Smooth muscle cell (in vitro differentiated cells): ENCODE data around the gene TOGARAM1. TPM values are rescaled to one million over a fixed set of nuclear protein-coding genes. Genes with fewer than 3 reads are reported as not detected.

Experiments
- DNase-seq: peaks from one replicate; lab custom pipeline; 2025; ENCODE audit not compliant: unreplicated experiment; lab: John Stamatoyannopoulos, UW
- H2AFZ ChIP-seq: fragments of 200-600 bp; sonication (generic); 2 replicates; pipeline ENCODE4 v1.6.0; 2016; ENCODE audit warnings: antibody characterized with exemption, low read depth, mild to moderate bottlenecking
- H3F3A ChIP-seq: fragments of 200-600 bp; sonication (generic); 2 replicates; pipeline ENCODE4 v1.6.0; 2017; ENCODE audit warnings: antibody characterized with exemption, low read depth
- H3K27ac ChIP-seq: fragments of 200-600 bp; sonication (generic); 2 replicates; pipeline ENCODE4 v1.5.1; 2016; ENCODE audit warnings: low read depth, mild to moderate bottlenecking
- H3K27me3 ChIP-seq: fragments of 200-600 bp; sonication (generic); 2 replicates; pipeline ENCODE4 v1.6.1; 2016; ENCODE audit warnings: low read depth, mild to moderate bottlenecking
- H3K36me3 ChIP-seq: fragments of 200-600 bp; sonication (generic); 2 replicates; pipeline ENCODE4 v1.5.1; 2016; ENCODE audit warnings: low read depth
- H3K4me1 ChIP-seq: fragments of 200-600 bp; sonication (generic); 2 replicates; pipeline ENCODE4 v1.5.1; 2016; ENCODE audit warnings: low read depth
- H3K4me2 ChIP-seq: fragments of 200-600 bp; sonication (generic); 2 replicates; pipeline ENCODE4 v1.6.0; 2016; ENCODE audit warnings: mild to moderate bottlenecking
- H3K4me3 ChIP-seq: fragments of 200-600 bp; sonication (generic); 2 replicates; pipeline ENCODE4 v1.5.1; 2016; ENCODE audit warnings: mild to moderate bottlenecking
- H3K79me2 ChIP-seq: fragments of 200-600 bp; sonication (generic); 2 replicates; pipeline ENCODE4 v1.6.0; 2016; ENCODE audit warnings: low read depth, mild to moderate bottlenecking
- H3K9ac ChIP-seq: fragments of 200-600 bp; sonication (generic); 2 replicates; pipeline ENCODE4 v1.6.0; 2016; ENCODE audit warnings: low read depth
- H3K9me3 ChIP-seq: fragments of 200-600 bp; sonication (generic); replicated peaks from 2 replicates; pipeline ENCODE4 v1.5.1; 2016; ENCODE audit warnings: low read depth
- H4K20me1 ChIP-seq: fragments of 200-600 bp; sonication (generic); 2 replicates; pipeline ENCODE4 v1.6.0; 2016; ENCODE audit warnings: low read depth
- WGBS: methylation state at CpG from one replicate; pipeline ENCODE4 v1.1.7; 2016; ENCODE audit warnings: low lambda C conversion rate; 5-methylcytosine and 5-hydroxymethylcytosine counted together
- polyA plus RNA-seq: library from polyadenylated mRNA; unstranded; fragments of >200 nt; fragmentation: Nextera tagmentation; extraction: Ambion mirVana; gene quantifications from 2 replicates; pipeline ENCODE4 v1.2.1, GENCODE V29; 2016
- total RNA-seq: library from RNA; depleted of rRNA; stranded (reverse); fragments of >200 nt; gene quantifications from 2 replicates; pipeline ENCODE4 v1.2.3, GENCODE V29; 2014
- TF ChIP-seq, protein P1 (sequence below): fragments of 200-600 bp; sonication (generic); IDR thresholded peaks from 2 replicates; pipeline ENCODE4 v1.5.1; 2017; ENCODE audit warnings: borderline replicate concordance, mild to moderate bottlenecking, antibody characterized with exemption; ENCODE audit not compliant: insufficient read depth, poor library complexity, severe bottlenecking

The TOGARAM1 gene
- total and polyA plus RNA-seq, 2 experiments from 2014 or later = 9.8 to 22.8 TPM

DNA sequence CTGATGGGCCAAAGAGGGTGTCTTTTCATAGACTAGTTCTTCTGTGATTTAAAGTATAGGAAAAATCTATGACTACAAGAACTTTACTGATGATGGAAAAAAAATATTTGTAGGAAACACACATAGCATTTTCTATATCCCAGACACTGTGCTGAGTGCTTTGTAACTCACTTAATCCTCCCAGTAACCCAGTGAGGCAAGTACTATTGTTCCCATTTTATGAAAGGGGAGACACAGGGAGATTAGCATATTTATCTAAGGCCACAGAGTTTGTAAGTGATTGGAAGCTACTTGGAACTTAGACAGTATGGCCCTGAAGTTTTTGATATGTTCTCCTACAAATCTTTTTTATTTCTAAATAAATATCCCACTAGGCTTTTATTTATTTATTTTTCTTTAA lies 141.8 kb downstream of the TOGARAM1 start:
- peaks cover 25% of the 10 kb centered on the region for H3K79me2 ChIP-seq
- peaks cover 30% of the 10 kb centered on the region for H3K36me3 ChIP-seq

GRCh38 chr14:45104561-45104960 lies 142.6 kb downstream of the TOGARAM1 start:
- Histone ChIP-seq H3K4me3 (no peak overlapping the region), H3K36me3 (peaks cover 30% of the 10 kb centered on the region), H3F3A (peaks cover 2% of the 10 kb centered on the region), H3K9me3 (no peaks in the 10 kb centered on the region), H3K27me3 (no peaks in the 10 kb centered on the region), H3K4me2 (no peak overlapping the region), H2AFZ (no peak overlapping the region), H4K20me1 (peaks cover 24% of the 10 kb centered on the region), H3K79me2 (peaks cover 21% of the 10 kb centered on the region), H3K4me1 (peaks cover 7% of the 10 kb centered on the region), H3K27ac (no peak overlapping the region), H3K9ac (no peak overlapping the region)
- DNase-seq = no peak
- TF ChIP-seq, protein P1, sequence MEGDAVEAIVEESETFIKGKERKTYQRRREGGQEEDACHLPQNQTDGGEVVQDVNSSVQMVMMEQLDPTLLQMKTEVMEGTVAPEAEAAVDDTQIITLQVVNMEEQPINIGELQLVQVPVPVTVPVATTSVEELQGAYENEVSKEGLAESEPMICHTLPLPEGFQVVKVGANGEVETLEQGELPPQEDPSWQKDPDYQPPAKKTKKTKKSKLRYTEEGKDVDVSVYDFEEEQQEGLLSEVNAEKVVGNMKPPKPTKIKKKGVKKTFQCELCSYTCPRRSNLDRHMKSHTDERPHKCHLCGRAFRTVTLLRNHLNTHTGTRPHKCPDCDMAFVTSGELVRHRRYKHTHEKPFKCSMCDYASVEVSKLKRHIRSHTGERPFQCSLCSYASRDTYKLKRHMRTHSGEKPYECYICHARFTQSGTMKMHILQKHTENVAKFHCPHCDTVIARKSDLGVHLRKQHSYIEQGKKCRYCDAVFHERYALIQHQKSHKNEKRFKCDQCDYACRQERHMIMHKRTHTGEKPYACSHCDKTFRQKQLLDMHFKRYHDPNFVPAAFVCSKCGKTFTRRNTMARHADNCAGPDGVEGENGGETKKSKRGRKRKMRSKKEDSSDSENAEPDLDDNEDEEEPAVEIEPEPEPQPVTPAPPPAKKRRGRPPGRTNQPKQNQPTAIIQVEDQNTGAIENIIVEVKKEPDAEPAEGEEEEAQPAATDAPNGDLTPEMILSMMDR = no peak
- 100% methylated on average over 1 of the region's 1 CpG for WGBS

More for the DNA sequence above, 141.8 kb downstream of the TOGARAM1 start:
- Histone ChIP-seq H3K9ac (no peak overlapping the region), H3K4me3 (no peak overlapping the region), H4K20me1 (peaks cover 24% of the 10 kb centered on the region), H3K4me2 (no peak overlapping the region), H3K27me3 (no peaks in the 10 kb centered on the region), H3K9me3 (no peaks in the 10 kb centered on the region), H3K4me1 (peaks cover 7% of the 10 kb centered on the region), H3F3A (no peaks in the 10 kb centered on the region), H3K27ac (no peak overlapping the region), H2AFZ (no peak overlapping the region)
- TF ChIP-seq, protein P1 = no peak
- DNase-seq = no peak

- WGBS = 91% methylated on average over 6 of the region's 6 CpGs
- Histone ChIP-seq H3K79me2 (peaks cover 9% of the 10 kb centered on the region), H3K27me3 (no peaks in the 10 kb centered on the region), H3K4me2 (no peak overlapping the region), H3K9ac (no peak overlapping the region), H4K20me1 (peaks cover 2% of the 10 kb centered on the region), H3K9me3 (no peaks in the 10 kb centered on the region), H3K4me1 (no peaks in the 10 kb centered on the region), H3K27ac (no peak overlapping the region), H3K36me3 (peaks cover 22% of the 10 kb centered on the region), H3F3A (peaks cover 15% of the 10 kb centered on the region), H2AFZ (no peak overlapping the region), H3K4me3 (no peak overlapping the region)
- no peak for DNase-seq
- TF ChIP-seq, protein P1 = no peak
These were observed 151.1 kb downstream of the TOGARAM1 start for GRCh38 chr14:45112896-45113781.
